ENCODE measurements around the gene UBASH3A. TPM values are rescaled to one million over a fixed set of nuclear protein-coding genes. Genes with fewer than 3 reads are reported as not detected.

The UBASH3A gene
- total RNA-seq, 2 donors from 2014 or later: 0.23 to 1.8 TPM

GRCh38 chr21:42414066-42414465 is 10.4 kb downstream of the UBASH3A start:
- TF ChIP-seq CTCF (IDR thresholded peaks at IDR 0.05): no peak
- no peak for TF ChIP-seq POLR2A (IDR thresholded peaks at IDR 0.05)
- no peak for TF ChIP-seq POLR2AphosphoS5 (IDR thresholded peaks at IDR 0.05)
- 94% methylated on average over 8 of the region's 8 CpGs for WGBS
- DNase-seq (ENCODE audit: low spot score): no peak
- Histone ChIP-seq H3K4me1 (replicated peaks) (no peaks in the 10 kb centered on the region), H3K27me3 (replicated peaks; ENCODE audit: insufficient read depth) (no peaks in the 10 kb centered on the region), H3K4me3 (no peak overlapping the region), H3K27ac (no peak overlapping the region), H3K9me3 (no peaks in the 10 kb centered on the region), H3K36me3 (no peaks in the 10 kb centered on the region)
- intact Hi-C loops (cut with DNase I): no loop called here

GRCh38 chr21:42414553-42414927 is 10.8 kb downstream of the UBASH3A start:
- no peaks in the 10 kb centered on the region for H3K27me3 ChIP-seq (replicated peaks; ENCODE audit: insufficient read depth)
- no peaks in the 10 kb centered on the region for H3K4me1 ChIP-seq (replicated peaks)
- WGBS: 96% methylated on average over 8 of the region's 8 CpGs
- no peaks in the 10 kb centered on the region for H3K9me3 ChIP-seq
- H3K36me3 ChIP-seq: no peaks in the 10 kb centered on the region
- intact Hi-C loops (cut with DNase I): no loop called here
- no peak overlapping the region for H3K27ac ChIP-seq
- DNase-seq (ENCODE audit: low spot score): no peak
- no peak for TF ChIP-seq POLR2A (IDR thresholded peaks at IDR 0.05)
- TF ChIP-seq CTCF (IDR thresholded peaks at IDR 0.05): no peak
- no peak for TF ChIP-seq POLR2AphosphoS5 (IDR thresholded peaks at IDR 0.05)
- H3K4me3 ChIP-seq: no peak overlapping the region

- WGBS: 71% methylated on average over 27 of the region's 27 CpGs
- TF ChIP-seq CTCF (IDR thresholded peaks at IDR 0.05) (no peak), POLR2A (IDR thresholded peaks at IDR 0.05) (no peak)
- DNase-seq (ENCODE audit: low spot score): no peak
- no peaks in the 10 kb centered on the region for H3K9me3 ChIP-seq
- H3K27me3 ChIP-seq (replicated peaks; ENCODE audit: insufficient read depth): no peaks in the 10 kb centered on the region
- no peak overlapping the region for H3K27ac ChIP-seq
- no peaks in the 10 kb centered on the region for H3K36me3 ChIP-seq
- no peak overlapping the region for H3K4me3 ChIP-seq
- intact Hi-C loops (cut with DNase I): no loop called here
- no peaks in the 10 kb centered on the region for H3K4me1 ChIP-seq (replicated peaks)
Observed at GRCh38 chr21:42414928-42415769, 11.4 kb downstream of the UBASH3A start.

GRCh38 chr21:42417533-42417932 is 13.8 kb downstream of the UBASH3A start:
- Histone ChIP-seq H3K27ac (no peak overlapping the region), H3K36me3 (no peaks in the 10 kb centered on the region), H3K27me3 (replicated peaks; ENCODE audit: insufficient read depth) (no peaks in the 10 kb centered on the region), H3K4me1 (replicated peaks) (no peaks in the 10 kb centered on the region), H3K4me3 (no peak overlapping the region), H3K9me3 (no peaks in the 10 kb centered on the region)
- TF ChIP-seq CTCF (IDR thresholded peaks at IDR 0.05) (no peak), POLR2AphosphoS5 (IDR thresholded peaks at IDR 0.05) (no peak), POLR2A (IDR thresholded peaks at IDR 0.05) (no peak)
- 87% methylated on average over 6 of the region's 6 CpGs for WGBS
- intact Hi-C loops (cut with DNase I): no loop called here
- no peak for DNase-seq (ENCODE audit: low spot score)

GRCh38 chr21:42418886-42419285 is 15.2 kb downstream of the UBASH3A start:
- intact Hi-C loops (cut with DNase I): no loop called here
- Histone ChIP-seq H3K36me3 (no peaks in the 10 kb centered on the region), H3K27ac (no peak overlapping the region), H3K4me1 (replicated peaks) (no peaks in the 10 kb centered on the region), H3K4me3 (no peak overlapping the region), H3K27me3 (replicated peaks; ENCODE audit: insufficient read depth) (no peaks in the 10 kb centered on the region), H3K9me3 (no peaks in the 10 kb centered on the region)
- no peak for DNase-seq (ENCODE audit: low spot score)
- no peak for TF ChIP-seq POLR2AphosphoS5 (IDR thresholded peaks at IDR 0.05)
- no peak for TF ChIP-seq POLR2A (IDR thresholded peaks at IDR 0.05)
- no peak for TF ChIP-seq CTCF (IDR thresholded peaks at IDR 0.05)
- WGBS: 46% methylated on average over 4 of the region's 4 CpGs
